MM.1S (cell line): ENCODE data around the gene PLCG2.

ENCODE experiments used
- CTCF ChIP-seq: fragments of 300-600 bp; sonication (generic); IDR thresholded peaks from 2 replicates; pipeline ENCODE4 v1.5.1; 2016; ENCODE audit warnings: antibody characterized with exemption, low read length, mixed read lengths
- EZH2 ChIP-seq: fragments of 300-600 bp; sonication (generic); optimal IDR thresholded peaks from 2 replicates; pipeline ENCODE3; 2017; ENCODE audit warnings: low read depth, mild to moderate bottlenecking, antibody characterized with exemption, low read length, mixed read lengths
- EZH2phosphoT487 ChIP-seq: fragments of 300-600 bp; sonication (generic); IDR thresholded peaks from 2 replicates; pipeline ENCODE4 v1.6.1; 2018; ENCODE audit warnings: antibody characterized with exemption, low read length

GRCh38 chr16:81855552-81856153 is 76.6 kb downstream of the PLCG2 start:
- no peak for TF ChIP-seq CTCF
- TF ChIP-seq EZH2 = no peak
- TF ChIP-seq EZH2phosphoT487 = no peak
